T-helper 17 cell (primary cell): Measurements from ENCODE around the gene TEX51. TPM values are rescaled to one million over a fixed set of nuclear protein-coding genes. Genes with fewer than 3 reads are reported as not detected.

Experiments used
- ATAC-seq: fragments of 150-1000 bp; cut with Tn5 transposase; 2 replicates; pipeline ENCODE4 v1.10.0; 2021; ENCODE audit warnings: mild to moderate bottlenecking, moderate library complexity
- DNase-seq, 3 donors: peaks; one replicate each; pipeline versions ENCODE4 v3.0.0 to v3.0.0-alpha.2; 2020 to 2021
- H3K9me3 ChIP-seq: one replicate; pipeline ENCODE4 v1.7.0; 2013; ENCODE audit warnings: low read length, mild to moderate bottlenecking; ENCODE audit not compliant: control insufficient read depth, poor library complexity, severe bottlenecking
- H3K27ac Mint-ChIP-seq: one replicate; pipeline ENCODE4 v1.8.0; 2022; ENCODE audit warnings: mild to moderate bottlenecking, moderate library complexity, mixed read lengths
- H3K27me3 Mint-ChIP-seq: one replicate; pipeline ENCODE4 v1.8.0; 2022; ENCODE audit warnings: mixed read lengths
- H3K36me3 Mint-ChIP-seq: one replicate; pipeline ENCODE4 v1.8.0; 2022; ENCODE audit warnings: low read depth, mixed read lengths
- H3K4me1 Mint-ChIP-seq: one replicate; pipeline ENCODE4 v1.8.0; 2022; ENCODE audit warnings: mild to moderate bottlenecking, mixed read lengths
- H3K4me3 Mint-ChIP-seq: one replicate; pipeline ENCODE4 v1.8.0; 2022; ENCODE audit warnings: mild to moderate bottlenecking, moderate library complexity, mixed read lengths
- total RNA-seq, 4 donors: library from RNA in 2 of 4; stranded (reverse) in 2 of 4; gene quantifications; one replicate each; pipeline ENCODE4 v1.2.3 and lab custom pipeline; 2022 to 2026

Gene TEX51
- total RNA-seq, 2 donors from 2014 or later, result not detected

DNA sequence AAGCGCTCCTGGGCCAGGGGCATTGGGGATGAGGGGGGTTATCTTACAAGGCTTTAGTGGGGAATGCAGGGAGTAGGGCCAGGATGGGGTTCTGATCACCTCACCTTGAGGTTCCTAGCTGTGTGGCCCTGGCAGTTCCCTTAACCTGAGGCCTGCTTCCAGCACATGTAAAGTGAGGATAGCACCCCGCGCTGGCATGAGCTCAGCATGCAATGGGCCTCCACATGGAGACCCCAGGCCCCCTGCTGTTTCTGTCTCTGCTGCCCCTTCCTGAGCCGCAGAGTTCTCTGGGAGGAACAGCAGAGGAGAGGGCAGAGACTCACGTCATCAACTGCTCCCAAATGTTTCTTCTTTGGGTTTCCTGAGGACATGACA, 8.6 kb upstream of the TEX51 start:
- Mint-ChIP-seq H3K27me3 (peaks cover 43% of the 10 kb centered on the region), H3K4me1 (peaks cover 5% of the 10 kb centered on the region), H3K36me3 (peaks cover 3% of the 10 kb centered on the region), H3K27ac (no peak overlapping the region), H3K4me3 (no peak overlapping the region)
- no peaks in the 10 kb centered on the region for H3K9me3 ChIP-seq
- ATAC-seq, result no peak
- DNase-seq, result no peak

DNA sequence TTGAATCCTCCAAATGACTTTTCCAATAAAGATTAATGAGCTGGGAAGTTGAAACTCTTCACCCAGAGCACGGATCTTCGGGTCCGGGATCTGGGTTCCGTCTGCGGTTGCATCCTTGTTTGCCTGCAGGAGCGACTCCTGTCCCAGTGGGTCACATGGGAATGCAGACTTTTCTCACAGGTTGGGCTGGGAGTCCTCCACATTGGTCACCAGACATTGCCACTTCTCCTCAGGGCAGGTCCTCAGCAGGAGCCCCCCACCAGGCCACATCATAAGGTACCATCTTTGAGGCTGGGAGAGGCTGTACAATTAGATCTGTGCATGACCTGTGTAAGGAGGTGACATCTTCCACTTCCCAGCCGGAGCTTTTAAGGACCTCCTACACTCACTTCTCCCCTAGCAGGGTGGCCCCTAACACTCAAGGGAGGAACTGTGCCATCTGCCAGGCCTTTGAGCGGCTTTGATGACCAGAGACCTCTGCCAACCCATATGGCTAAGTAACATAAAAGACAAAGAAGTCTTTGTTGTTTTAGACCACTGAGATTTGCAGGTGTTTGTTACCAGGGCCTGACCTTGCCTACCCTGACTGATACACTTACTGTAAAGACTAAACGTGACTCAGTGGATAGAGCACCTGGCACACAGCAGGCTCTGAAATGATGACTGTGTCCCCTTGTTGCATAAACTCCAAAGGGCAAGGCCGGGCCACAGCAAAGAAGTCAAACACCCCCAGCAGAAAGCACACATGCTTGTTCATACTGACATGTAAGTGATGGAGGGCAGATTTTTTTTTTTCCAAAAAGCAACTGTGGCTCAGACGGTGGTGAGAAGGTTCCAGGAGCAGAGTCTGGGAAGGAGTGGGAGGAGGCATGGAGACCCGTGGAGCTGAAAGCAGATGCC, 7.9 kb upstream of the TEX51 start:
- Mint-ChIP-seq H3K4me3 (no peak overlapping the region), H3K27me3 (peaks cover 43% of the 10 kb centered on the region), H3K4me1 (peaks cover 5% of the 10 kb centered on the region), H3K27ac (no peak overlapping the region), H3K36me3 (peaks cover 3% of the 10 kb centered on the region)
- no peak for DNase-seq
- no peak for ATAC-seq
- H3K9me3 ChIP-seq, result no peaks in the 10 kb centered on the region

DNA sequence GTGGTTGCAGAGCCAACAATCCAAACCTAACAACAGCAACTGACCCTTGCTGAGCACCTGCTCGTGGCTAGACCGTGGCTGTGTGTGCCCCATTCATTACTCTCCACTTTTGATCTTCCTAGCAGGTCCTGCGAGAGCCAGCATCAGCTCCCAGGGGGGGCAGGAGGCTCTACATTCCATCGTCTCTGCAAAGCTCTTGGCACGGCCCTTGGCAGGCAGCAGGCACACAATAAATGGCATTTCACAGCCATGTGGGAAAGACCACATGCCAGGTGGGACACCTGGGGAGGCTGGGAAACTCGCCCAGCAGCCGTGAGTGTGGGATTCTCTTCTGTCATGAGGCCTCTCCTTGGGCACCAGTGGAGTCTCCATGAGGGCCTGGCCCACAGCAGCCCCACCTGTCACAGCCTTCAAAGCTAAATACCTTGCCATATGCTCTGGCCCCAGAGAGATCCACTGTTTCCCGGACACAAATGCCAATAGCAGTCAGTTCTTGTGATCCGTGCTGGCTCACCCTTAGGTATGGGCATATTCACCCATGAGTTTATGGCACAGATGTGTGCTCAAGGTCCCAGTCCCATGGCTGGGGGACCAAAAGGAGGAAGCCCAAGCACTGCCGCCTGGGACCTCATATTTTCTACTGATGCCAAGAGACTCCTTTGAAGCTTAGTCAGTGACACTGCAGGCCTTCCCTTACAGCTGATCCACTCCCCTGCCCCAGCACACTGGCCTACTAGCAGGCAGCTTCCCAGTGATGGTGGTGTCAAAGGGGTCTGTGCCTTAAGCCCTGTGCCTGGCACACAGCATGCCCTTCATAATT, 6.8 kb upstream of the TEX51 start:
- H3K9me3 ChIP-seq, result no peaks in the 10 kb centered on the region
- ATAC-seq (no peak), DNase-seq (no peak)
- peaks cover 37% of the 10 kb centered on the region for H3K27me3 Mint-ChIP-seq
- H3K27ac Mint-ChIP-seq, result no peak overlapping the region
- no peaks in the 10 kb centered on the region for H3K4me1 Mint-ChIP-seq
- H3K4me3 Mint-ChIP-seq, result no peak overlapping the region
- H3K36me3 Mint-ChIP-seq, result peaks cover 2% of the 10 kb centered on the region

DNA sequence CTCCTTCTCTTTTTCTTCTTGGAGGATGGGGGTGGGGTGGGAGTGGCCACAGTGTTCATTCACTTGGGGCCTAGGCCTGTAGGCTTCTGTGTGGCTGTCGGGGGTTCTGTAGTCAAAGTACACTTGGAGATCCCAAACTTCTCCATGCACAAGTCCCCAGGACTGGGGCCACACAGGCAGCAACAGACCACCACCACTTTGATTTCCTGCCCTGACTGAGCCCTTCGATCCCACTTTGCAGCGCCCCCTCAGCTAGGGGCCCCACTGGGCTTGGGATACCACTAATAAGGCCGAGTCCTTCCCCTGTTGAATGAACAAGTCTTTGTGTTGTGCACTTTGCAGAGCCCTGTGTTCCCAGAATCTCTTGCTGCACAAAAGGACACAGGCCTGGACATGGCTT, 5.5 kb upstream of the TEX51 start:
- H3K36me3 Mint-ChIP-seq, result no peaks in the 10 kb centered on the region
- ATAC-seq, result no peak
- H3K27ac Mint-ChIP-seq, result no peak overlapping the region
- no peaks in the 10 kb centered on the region for H3K9me3 ChIP-seq
- H3K4me1 Mint-ChIP-seq, result no peaks in the 10 kb centered on the region
- no peak for DNase-seq
- H3K4me3 Mint-ChIP-seq, result no peak overlapping the region
- H3K27me3 Mint-ChIP-seq, result peaks cover 25% of the 10 kb centered on the region

DNA sequence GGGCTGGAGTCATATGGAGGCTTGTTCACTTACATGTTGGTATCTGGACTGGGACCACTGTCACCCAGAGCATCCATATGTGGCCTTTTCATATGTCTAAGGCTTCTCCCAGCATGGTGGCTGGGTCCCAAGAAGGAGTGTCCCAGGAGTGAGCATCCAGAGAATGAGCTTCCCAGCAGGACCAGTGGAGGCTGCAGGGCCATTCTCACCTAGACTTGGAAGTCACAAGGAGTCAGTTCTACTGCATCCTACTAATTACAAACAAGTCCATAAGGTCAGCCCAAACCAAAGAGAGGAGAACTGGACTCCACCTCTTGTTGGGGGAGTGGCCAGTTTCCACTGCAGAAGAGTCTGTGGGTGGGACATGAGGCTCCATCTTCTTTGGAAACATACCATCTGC, 5.1 kb upstream of the TEX51 start:
- no peak overlapping the region for H3K27ac Mint-ChIP-seq
- H3K4me1 Mint-ChIP-seq, result no peaks in the 10 kb centered on the region
- H3K9me3 ChIP-seq, result no peaks in the 10 kb centered on the region
- peaks cover 20% of the 10 kb centered on the region for H3K27me3 Mint-ChIP-seq
- no peaks in the 10 kb centered on the region for H3K36me3 Mint-ChIP-seq
- ATAC-seq (no peak), DNase-seq (no peak)
- H3K4me3 Mint-ChIP-seq, result no peak overlapping the region

DNA sequence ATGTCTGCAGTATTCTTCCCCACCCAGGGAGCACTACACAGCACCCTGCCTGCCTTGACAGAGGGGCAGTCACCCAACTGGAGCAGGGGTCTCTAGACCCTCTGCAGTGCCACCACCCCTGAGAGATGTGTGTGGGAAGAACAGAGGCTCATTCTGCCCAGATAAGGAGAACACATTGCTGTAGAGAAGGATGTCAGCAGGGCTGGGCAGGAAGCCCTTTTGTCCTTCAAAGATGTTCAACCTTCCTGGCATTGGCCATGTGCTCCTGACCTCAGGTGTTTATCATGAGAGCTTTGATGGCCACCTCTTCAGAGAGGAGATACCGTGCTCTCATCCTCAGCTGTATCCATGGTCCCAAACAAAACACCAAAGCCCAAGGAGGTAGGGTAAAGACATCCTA, 4.6 kb upstream of the TEX51 start:
- DNase-seq, result no peak
- Mint-ChIP-seq H3K36me3 (no peaks in the 10 kb centered on the region), H3K4me1 (no peaks in the 10 kb centered on the region), H3K27ac (no peak overlapping the region), H3K27me3 (peaks cover 16% of the 10 kb centered on the region), H3K4me3 (no peak overlapping the region)
- H3K9me3 ChIP-seq, result no peaks in the 10 kb centered on the region
- no peak for ATAC-seq

DNA sequence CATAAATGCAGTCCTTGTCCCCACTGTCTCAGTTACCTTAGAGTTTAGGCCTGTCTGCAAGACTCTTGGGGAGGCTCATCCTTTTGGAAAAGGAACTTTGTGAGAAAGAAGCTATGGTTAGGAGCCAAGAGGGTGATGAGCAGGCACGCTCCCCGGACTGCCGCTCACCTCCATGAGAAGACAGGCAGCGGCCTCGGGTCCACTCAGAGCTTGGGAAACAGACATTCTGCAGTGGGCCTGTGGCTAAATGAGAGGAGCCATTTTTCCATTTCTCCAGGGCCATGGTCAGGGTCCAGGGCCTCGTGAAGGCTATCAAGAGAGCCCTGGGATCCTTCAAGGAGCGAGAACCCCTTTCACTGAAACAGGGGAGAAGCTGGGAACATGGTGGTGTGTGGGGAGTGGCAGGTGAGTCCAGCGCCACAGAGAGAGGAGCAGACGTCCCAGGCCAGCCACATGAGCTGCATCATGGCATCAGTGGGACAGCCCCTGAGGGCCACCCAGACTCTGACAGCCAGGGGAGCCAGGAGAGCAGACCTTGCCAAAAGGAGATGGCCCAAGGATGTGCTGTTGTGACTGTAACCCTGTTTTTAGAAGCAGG, 4.0 kb upstream of the TEX51 start:
- H3K4me3 Mint-ChIP-seq, result no peak overlapping the region

DNA sequence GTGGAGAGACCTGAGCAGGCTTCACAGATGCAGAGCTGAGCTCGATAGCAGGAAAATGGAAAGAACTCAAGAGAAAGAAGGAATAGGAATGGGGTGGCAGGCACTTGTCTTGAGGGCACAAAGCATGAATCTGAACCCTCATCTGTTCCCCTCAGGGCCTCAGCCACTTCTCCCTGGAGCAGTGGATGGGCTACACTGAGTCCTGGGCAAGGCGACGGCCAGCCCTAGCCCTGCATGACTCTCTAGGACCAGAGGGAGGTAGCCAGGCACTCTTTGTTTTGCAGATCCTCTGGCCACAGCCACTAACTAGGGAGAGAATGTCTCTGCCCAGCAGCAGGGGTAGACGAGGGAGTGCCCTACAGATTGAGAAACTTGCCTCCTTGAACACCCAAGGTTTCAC, 3.4 kb upstream of the TEX51 start:
- no peak overlapping the region for H3K27ac Mint-ChIP-seq
- ATAC-seq, result no peak

More for the DNA sequence above, 4.0 kb upstream of the TEX51 start:
- H3K9me3 ChIP-seq, result no peaks in the 10 kb centered on the region
- ATAC-seq (no peak), DNase-seq (no peak)
- no peaks in the 10 kb centered on the region for H3K36me3 Mint-ChIP-seq
- H3K27ac Mint-ChIP-seq, result no peak overlapping the region
- no peaks in the 10 kb centered on the region for H3K4me1 Mint-ChIP-seq
- H3K27me3 Mint-ChIP-seq, result peaks cover 10% of the 10 kb centered on the region

DNA sequence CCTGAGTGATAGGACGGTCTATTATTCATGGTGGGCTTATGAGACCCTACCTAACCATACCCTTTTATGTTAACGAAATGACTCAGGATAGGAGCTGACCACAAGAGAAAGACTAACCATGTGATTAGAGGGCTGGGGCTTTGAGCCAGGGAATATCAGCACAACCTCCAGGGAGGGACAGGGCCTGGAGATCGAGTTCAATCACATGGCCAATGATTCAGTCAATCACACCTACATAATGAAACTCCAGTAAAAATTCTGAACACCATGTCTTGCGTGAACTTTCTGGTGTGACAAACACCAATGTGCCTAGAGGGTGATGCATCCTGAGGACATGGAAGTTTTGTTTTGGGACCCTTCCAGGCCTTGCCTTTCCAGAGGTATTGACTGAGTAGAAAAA, 2.2 kb upstream of the TEX51 start:
- Mint-ChIP-seq H3K4me1 (no peaks in the 10 kb centered on the region), H3K27ac (no peak overlapping the region), H3K4me3 (no peak overlapping the region), H3K36me3 (peaks cover 5% of the 10 kb centered on the region), H3K27me3 (peaks cover 14% of the 10 kb centered on the region)
- no peaks in the 10 kb centered on the region for H3K9me3 ChIP-seq
- DNase-seq (no peak), ATAC-seq (no peak)

More for the DNA sequence above, 3.4 kb upstream of the TEX51 start:
- DNase-seq, result no peak
- H3K9me3 ChIP-seq, result no peaks in the 10 kb centered on the region
- Mint-ChIP-seq H3K4me1 (no peaks in the 10 kb centered on the region), H3K27me3 (peaks cover 15% of the 10 kb centered on the region), H3K4me3 (no peak overlapping the region), H3K36me3 (peaks cover under 1% of the 10 kb centered on the region)

DNA sequence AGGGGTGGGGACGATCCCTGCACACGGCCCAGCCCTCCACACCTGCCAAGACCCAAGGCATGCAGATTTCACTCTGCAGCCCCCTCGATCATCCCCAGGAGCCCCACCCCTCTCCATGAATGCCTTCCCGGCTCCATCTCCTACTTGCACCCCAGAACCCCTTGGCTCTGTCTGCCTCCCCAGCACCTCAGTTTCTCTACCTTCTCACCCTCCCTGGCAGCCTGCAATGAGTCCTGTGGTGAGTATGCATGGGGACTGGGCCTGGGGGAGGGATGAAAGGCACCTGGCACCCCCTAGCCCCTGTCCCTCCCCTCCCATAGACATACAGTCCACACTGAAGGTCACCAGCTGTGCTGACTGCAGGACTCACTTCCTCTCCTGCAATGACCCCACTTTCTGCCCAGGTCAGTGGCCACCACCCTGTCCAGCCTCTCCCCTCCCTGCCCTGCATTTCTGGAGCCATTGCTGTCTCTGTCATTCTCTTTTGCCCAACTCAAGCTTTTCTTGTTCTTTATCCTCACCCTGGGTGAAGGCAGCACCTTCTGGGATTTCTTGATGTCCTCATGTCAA, 1.0 kb downstream of the TEX51 start:
- ATAC-seq, result no peak

DNA sequence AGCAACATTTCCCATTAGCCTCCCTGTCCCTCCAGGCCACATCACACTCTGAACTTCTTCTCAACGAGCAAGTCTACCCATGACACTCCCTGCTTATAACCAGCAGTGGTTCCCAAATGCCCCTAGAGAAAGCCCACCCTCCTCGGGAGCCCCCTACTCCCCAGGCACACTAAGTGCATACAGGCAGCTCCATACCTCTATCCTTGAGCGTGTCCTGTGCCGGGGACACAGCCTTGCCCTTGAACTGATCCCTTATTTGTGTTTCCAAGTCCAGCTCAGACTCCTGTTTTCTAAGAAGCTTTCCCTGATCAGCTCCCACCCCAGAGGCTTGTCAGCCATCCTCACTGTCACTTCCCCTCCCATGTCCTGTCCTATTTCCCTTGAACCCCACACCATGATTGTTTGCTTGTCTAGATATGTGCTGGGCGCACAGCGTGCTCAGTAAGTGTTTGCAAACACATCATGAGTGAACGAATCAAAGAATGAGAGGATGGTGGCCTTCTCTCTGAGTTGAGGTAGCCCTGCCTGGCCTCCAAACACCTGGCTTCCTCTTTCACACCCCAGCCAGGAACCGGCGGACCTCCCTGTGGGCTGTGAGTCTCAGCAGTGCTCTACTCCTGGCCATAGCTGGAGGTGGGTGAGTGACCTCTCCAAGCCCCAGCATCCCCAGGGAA, 2.1 kb downstream of the TEX51 start:
- H3K27ac Mint-ChIP-seq, result no peak overlapping the region
- H3K4me1 Mint-ChIP-seq, result no peaks in the 10 kb centered on the region
- no peak for ATAC-seq

More for the DNA sequence above, 1.0 kb downstream of the TEX51 start:
- Mint-ChIP-seq H3K4me1 (no peaks in the 10 kb centered on the region), H3K27ac (no peak overlapping the region), H3K36me3 (peaks cover 5% of the 10 kb centered on the region), H3K27me3 (peaks cover 20% of the 10 kb centered on the region), H3K4me3 (no peak overlapping the region)
- H3K9me3 ChIP-seq, result no peaks in the 10 kb centered on the region
- DNase-seq, result no peak

DNA sequence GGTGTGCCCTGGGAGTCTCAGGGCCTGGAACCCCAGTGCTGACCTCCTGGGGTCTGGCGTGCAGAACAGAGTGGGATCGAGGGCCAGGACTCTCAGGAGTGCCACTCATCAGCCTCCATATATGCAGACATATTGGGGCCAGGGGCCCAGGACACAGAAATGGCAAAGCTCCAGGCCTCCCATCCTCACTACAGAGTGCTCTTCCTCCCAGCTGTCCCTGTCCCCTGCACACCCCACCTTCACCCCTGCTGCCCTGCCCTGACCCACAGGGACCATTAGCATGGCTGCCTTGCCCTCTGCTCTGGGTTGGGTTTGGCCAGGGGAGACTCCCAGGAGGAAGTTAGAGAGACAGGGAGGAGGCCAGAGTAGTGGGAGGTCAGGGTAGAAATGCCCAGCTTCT, 2.8 kb downstream of the TEX51 start:
- no peak for ATAC-seq

More for the DNA sequence above, 2.1 kb downstream of the TEX51 start:
- Mint-ChIP-seq H3K4me3 (no peak overlapping the region), H3K36me3 (peaks cover 5% of the 10 kb centered on the region), H3K27me3 (peaks cover 23% of the 10 kb centered on the region)
- no peak for DNase-seq
- H3K9me3 ChIP-seq, result no peaks in the 10 kb centered on the region

More for the DNA sequence above, 2.8 kb downstream of the TEX51 start:
- Mint-ChIP-seq H3K27me3 (peaks cover 29% of the 10 kb centered on the region), H3K27ac (no peak overlapping the region), H3K4me1 (no peaks in the 10 kb centered on the region), H3K4me3 (no peak overlapping the region), H3K36me3 (peaks cover 5% of the 10 kb centered on the region)
- no peak for DNase-seq
- H3K9me3 ChIP-seq, result no peaks in the 10 kb centered on the region
